CD4-positive, alpha-beta T cell treated with Interleukin-4 for 4 hours (primary cell): ENCODE data around the gene ZNF311.

Source experiments
- DNase-seq: peaks from one replicate; pipeline ENCODE4 v3.0.0-alpha.2; 2020

Gene ZNF311

GRCh38 chr6:29005183-29005885 lies at the start of gene ZNF311:
ZNF311 (minus strand) TSS chr6:29005315; CDS start chr6:29003954, 1,361 bp downstream.
- peak; percentile 51 for DNase-seq

GRCh38 chr6:29051680-29052079 lies 46.6 kb upstream of the ZNF311 start:
- no peak for DNase-seq

GRCh38 chr6:29045075-29045474 lies 40.0 kb upstream of the ZNF311 start, which contains the start of gene OR2W1:
OR2W1 (minus strand) TSS chr6:29045175; CDS start chr6:29045175, 0 bp downstream.
- DNase-seq = no peak

- DNase-seq = no peak
Measured at GRCh38 chr6:29035951-29036350, 30.8 kb upstream of the ZNF311 start.

GRCh38 chr6:29028821-29029220 lies 23.7 kb upstream of the ZNF311 start:
- DNase-seq = no peak

- no peak for DNase-seq
Measured at GRCh38 chr6:29025927-29026585, 20.9 kb upstream of the ZNF311 start.

GRCh38 chr6:29021434-29021833 lies 16.3 kb upstream of the ZNF311 start:
- no peak for DNase-seq

GRCh38 chr6:29019629-29020028 lies 14.5 kb upstream of the ZNF311 start:
- DNase-seq = no peak

- DNase-seq = no peak
Measured at GRCh38 chr6:29017428-29017802, 12.3 kb upstream of the ZNF311 start.

GRCh38 chr6:29016559-29017427 lies 11.7 kb upstream of the ZNF311 start:
- DNase-seq = peak; percentile 85

GRCh38 chr6:29014729-29015608 lies 9.9 kb upstream of the ZNF311 start:
- no peak for DNase-seq

- peak; percentile 39 for DNase-seq
Measured at GRCh38 chr6:29011276-29011734, 6.2 kb upstream of the ZNF311 start.

GRCh38 chr6:29009358-29009757 lies 4.2 kb upstream of the ZNF311 start:
- DNase-seq = no peak

- no peak for DNase-seq
Measured at GRCh38 chr6:29008089-29008488, 3.0 kb upstream of the ZNF311 start.

GRCh38 chr6:28996844-28997510 lies 8.1 kb downstream of the ZNF311 start:
- DNase-seq = no peak

GRCh38 chr6:28995093-28995650 lies 9.9 kb downstream of the ZNF311 start:
- no peak for DNase-seq

- peak; percentile 48 for DNase-seq
Measured at GRCh38 chr6:28988536-28989311, 16.4 kb downstream of the ZNF311 start.

GRCh38 chr6:28985462-28986164 lies 19.5 kb downstream of the ZNF311 start:
- DNase-seq = no peak

GRCh38 chr6:28983838-28984237 lies 21.3 kb downstream of the ZNF311 start:
- DNase-seq = no peak
